Renal cortical epithelial cell (primary cell): ENCODE results near the gene NCBP3. TPM values are rescaled to one million over a fixed set of nuclear protein-coding genes. Genes with fewer than 3 reads are reported as not detected.

Experiments used
- DNase-seq: peaks from one replicate; pipeline ENCODE4 v3.0.0-alpha.2; 2011; ENCODE audit warnings: low read depth
- total RNA-seq: library from RNA; depleted of rRNA; stranded (reverse); fragments of >200 nt; gene quantifications from 2 replicates; pipeline ENCODE4 v1.2.3, GENCODE V29; 2014

NCBP3 gene, protein sequence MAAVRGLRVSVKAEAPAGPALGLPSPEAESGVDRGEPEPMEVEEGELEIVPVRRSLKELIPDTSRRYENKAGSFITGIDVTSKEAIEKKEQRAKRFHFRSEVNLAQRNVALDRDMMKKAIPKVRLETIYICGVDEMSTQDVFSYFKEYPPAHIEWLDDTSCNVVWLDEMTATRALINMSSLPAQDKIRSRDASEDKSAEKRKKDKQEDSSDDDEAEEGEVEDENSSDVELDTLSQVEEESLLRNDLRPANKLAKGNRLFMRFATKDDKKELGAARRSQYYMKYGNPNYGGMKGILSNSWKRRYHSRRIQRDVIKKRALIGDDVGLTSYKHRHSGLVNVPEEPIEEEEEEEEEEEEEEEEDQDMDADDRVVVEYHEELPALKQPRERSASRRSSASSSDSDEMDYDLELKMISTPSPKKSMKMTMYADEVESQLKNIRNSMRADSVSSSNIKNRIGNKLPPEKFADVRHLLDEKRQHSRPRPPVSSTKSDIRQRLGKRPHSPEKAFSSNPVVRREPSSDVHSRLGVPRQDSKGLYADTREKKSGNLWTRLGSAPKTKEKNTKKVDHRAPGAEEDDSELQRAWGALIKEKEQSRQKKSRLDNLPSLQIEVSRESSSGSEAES
- 21.4 and 35.5 TPM in 2 replicates for total RNA-seq

DNA sequence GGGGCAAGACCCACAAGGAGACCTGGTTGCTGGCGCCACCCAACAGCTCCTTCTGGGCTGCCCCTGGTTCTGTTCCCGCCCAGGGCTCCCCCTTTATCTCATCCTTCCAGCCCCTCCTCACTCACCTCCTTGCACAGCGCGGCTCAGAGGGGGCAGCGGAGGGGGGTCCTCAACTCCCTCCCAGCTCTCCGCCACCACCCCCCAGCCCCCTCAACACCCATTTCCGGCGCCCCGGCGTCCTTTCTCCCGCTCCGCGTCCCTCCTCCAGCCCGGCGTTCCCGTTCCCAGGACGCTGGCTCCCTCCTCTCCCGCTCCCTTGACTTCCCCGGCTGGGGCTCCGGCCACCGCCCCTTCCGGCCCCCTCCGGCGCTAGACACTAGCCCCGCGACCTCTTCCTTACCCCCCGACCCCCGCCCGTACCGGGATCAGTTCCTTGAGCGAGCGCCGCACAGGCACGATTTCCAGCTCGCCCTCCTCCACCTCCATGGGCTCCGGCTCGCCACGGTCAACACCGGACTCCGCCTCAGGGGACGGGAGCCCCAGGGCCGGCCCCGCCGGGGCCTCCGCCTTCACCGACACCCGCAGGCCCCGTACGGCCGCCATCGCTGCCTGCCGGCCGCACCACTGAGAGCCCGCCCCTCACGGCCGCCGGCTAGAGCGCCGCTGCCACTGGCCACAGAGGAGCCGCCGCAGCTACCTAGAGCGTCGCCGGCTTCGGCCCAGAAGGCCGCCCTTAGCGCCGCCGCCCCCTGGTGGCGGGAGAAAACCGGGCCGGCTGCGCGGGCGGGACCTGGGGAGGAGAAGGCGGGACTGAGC lies at the start of gene NCBP3:
Gene NCBP3 (minus strand): TSS at position 626 of the 816 bp plus-strand sequence. CDS start 23 bp downstream, at position 603.
- DNase-seq, result no peak

DNA sequence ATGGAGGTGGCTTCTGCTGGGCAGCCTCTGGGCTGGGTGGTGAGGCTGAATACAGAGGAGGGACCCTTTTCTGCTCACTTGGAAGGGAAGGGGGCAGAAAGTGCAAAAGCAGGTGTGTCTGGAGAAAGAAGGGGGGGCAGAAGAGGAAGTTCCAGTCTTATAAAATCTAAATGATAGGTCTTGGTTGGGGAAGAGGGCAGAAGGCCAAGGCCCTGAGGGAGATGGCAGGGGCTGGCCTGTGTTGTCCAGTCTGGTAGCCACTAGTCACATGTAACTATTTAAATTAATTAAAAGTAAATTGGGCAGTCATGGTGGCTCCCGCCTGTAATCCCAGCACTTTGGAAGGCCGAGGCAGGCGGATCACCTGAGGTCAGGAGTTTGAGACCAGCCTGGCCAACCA lies 49.3 kb upstream of the NCBP3 start:
- DNase-seq, result no peak

DNA sequence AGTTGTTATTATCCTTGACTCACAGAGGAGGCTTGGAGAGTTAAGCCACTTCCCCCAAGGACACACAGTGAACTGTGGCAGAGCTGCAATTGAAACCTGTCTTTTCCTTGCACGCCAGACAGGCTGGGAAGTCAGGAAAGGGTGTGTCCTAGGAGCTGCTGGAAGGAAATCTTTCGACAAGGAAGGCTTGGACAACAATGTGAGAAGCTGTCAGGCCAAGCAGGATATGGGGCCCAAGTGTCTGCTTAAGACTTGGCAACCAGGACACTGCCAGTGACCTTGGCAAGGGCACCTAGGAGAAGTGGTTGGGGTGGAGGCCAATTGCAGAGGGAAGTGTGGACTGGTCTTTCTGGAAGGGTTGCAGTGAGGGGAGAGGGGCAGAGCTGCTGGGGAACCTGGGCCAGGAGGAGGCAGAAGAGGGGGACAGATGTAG lies 48.9 kb upstream of the NCBP3 start:
- DNase-seq, result peak; percentile 75

DNA sequence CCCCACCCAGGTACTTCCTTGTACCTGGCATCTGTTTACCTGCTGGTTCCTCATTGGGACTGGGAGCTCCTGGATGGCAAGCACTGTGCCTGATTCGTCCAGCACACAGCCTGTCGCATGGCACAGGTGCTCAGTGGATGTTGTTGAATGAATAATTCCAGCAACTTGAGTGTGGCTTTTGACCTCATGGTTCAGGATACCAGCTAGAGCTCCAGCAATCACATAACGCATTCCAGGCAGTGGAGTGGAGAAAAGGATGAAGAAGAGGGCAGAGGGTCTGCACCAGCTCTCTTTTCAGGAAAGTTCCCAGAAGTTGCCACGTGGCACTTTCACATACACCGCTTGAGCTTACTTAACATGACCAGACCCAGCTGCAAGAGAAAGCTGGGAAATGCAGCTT lies 48.1 kb upstream of the NCBP3 start:
- DNase-seq, result no peak

DNA sequence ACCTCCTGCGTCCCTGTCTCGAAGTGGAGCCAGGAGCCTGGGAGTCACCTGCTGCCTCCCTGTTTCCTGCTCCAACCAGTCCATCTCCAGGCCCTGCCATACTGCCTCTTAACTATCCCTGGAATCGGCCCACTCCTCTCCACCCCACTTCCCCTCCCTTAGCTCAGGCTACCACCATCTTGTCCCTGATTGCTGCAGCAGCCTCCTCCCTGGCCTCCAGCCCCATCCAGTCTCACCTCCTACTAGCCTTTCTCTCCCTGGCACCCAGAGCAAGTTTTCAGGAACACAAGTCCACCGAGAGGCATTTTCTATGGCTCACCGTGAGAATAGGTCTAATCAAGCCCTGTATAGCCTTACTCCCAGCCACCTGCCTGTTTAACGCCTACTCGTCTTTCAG lies 47.7 kb upstream of the NCBP3 start:
- no peak for DNase-seq

DNA sequence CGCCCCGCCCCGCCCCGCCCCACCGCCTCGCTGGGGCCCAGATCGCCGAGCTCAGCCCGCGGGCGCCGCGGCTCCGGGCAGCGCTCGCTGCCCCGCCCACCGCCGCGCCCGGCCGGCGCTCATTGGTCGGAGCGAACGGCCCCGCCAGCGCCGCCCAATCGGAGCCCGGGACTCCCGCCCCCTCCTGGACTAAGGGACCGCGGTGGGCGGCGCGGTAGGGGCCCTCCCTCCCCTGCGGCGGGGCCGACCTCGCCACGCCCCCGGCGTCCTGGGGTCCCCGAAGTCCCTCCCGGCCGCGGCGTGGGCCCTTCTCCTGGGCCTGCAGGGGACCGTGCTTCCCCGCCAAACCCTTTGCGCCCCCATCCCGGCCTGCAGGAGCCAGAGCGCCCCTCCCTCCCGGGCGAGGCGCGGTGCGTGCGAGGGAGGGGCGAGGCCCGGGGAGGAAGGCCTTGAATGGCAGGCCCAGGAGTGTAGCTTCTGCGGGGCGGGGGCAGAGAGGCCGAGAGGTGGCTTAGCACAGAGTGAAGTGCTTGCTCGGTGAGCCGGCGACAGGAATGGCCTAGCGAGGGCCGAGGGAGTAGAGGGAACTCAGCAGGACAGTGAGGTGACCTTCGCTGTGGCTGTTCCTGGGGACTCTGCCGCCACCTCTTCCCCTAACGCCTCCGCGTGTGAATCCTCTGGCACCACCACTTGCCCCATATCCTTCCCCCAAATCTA lies 47.1 kb upstream of the NCBP3 start, which contains the start of gene CAMKK1:
Gene CAMKK1 (minus strand): TSS at position 51 of the 717 bp plus-strand sequence. CDS start 7,366 bp downstream, outside the sequence.
- DNase-seq, result peak; percentile 27

DNA sequence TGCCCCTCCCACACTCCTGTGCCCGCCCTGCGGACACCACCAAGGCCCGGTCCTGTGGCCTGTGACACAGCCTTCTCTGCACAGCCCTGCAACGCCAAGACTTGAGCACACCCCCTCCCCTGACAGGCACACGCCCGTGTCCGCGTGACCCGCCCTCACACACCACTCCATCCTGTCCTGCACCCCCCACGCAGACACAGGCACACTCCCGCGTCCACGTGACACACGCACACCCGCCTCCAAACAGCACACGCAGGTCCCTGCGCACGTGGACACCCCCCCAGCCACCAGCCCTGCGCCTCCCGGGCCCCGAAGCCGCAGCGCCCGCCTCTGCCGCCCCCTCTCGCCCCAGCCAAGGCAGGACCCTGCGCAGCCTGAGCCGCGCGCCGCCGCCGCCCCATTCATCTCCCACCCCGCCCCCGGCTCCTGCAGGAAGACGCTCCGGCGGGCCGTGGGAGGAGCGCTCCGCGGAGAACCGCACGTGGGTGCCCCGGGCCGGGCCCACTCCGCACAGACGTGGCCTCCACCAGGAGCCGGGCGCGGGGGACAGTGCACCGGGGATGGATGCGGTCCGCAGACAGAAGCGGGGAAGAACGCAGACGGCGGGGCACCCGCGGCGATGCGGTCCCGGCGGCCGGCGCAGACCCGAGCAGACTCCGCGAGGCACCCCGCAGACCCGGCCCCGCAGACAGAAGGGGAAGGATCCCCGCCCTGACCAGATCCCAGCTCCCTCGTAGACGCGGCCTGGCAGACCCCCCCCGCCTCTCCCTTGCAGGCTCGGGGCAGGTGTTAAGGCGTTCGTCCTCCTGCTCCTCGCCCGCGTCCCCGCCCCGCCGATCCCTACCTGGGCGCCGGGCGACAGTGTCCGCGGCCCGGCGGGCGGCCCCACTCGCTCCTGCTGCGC lies 46.3 kb upstream of the NCBP3 start:
- DNase-seq, result peak; percentile 50

DNA sequence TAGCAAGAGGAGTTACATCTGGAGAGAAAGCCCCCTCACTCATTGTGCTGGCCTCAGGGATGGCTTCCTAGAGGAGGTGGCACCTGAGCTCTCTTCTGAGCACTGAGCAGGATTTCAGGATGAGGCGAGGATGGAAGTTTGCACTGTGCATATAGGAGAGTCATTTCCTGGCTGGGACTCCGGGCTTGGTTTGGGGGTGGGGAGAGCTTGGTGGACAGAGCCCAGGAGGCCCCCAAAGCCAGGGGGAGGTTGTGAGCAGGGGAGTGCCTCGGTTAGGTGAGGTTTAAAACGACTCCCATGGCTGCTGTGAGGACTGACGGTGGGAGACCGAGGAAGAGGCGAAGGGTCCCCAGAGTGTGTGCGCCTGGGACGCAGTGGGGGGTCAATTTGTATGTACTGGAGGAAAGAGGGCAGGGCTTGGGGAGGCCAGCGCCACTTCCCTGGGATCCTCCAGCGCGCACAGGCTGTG lies 45.6 kb upstream of the NCBP3 start:
- DNase-seq, result no peak

DNA sequence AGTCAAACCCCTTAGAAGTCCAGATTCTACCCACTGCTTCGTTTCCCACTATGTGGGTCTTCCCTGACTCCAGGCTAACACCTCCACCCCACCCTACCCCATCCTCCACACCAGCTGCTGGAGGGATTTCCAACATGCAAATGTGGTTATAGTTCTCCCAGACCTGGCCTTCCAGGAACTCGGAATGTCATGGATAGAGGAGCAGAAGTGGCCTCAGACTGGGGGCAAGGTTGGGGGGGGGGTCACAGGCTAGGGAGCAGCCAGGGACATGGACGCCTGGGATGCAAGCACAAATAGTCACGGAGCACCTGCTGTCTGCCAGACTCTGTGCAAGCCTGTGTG lies 44.8 kb upstream of the NCBP3 start:
- DNase-seq, result peak; percentile 31

DNA sequence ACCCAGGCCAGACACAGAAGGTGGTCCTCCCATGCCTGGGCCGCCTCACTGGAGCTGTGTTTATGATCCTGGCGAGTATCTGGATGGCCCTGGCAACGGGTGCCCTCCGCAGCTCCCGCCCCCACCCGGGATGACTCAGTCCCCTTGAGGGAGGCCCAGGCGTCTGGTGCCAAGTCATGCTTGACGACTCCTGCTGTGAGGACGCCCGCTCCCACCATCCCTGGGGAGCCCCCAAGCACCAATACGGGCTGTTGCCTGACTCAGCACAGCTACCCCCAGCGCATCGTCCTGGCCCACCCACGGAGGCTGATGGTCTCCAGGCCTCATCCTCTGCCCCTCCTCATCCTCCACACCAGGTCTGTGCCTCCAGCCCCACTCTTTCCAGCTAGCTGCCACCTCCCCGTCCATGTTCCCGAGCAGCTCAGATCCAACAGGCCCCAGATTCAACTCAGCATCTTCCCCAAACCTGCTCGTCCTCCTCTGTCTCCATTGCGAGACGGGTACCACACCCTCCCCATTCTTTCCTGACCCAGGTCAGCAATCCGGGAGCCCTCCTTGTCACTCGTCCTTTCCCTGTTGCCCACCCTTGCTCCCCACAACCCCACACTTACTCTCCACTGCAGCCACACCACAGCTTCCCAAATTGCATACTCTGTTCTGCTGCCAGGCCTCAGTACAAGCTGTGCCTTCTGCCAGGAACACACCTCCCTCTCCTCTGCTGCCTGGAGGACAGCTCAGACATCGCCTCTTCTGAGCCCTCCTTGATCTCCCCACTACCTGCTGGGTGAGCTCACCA lies 44.2 kb upstream of the NCBP3 start:
- peak; percentile 90 for DNase-seq

DNA sequence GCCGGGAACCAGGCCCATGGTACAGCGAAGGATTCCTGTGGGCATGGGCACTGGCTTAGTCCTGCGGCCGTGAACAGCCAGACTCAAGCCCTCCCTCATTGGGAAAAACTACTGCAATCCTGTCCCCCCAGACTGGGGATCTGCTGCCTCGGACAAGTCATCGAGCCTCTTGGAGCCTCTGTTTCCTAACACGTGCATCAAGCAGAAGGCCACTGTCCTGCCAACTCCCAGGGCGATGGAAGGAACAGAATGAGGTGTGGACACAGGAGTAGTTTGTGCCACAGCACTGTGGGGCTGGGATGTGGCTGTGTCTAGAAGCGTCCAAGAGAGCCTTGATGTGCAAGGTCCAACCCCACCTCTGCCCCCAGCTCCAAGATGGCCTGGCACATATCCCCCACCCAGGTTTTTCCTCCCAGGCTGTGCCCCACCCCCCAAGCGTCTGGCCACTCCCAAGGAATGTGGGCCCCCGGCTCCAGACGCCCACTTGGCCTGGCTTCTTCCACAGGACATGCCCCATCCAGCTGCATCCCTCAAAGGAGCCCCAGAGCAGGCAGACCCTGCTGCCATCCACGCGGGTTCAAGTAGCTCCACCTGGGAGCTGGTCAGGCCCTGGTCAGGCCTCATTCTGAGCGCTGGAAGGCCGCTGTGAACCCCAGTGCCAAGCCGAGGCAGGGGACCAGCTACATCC lies 43.4 kb upstream of the NCBP3 start:
- DNase-seq, result no peak

DNA sequence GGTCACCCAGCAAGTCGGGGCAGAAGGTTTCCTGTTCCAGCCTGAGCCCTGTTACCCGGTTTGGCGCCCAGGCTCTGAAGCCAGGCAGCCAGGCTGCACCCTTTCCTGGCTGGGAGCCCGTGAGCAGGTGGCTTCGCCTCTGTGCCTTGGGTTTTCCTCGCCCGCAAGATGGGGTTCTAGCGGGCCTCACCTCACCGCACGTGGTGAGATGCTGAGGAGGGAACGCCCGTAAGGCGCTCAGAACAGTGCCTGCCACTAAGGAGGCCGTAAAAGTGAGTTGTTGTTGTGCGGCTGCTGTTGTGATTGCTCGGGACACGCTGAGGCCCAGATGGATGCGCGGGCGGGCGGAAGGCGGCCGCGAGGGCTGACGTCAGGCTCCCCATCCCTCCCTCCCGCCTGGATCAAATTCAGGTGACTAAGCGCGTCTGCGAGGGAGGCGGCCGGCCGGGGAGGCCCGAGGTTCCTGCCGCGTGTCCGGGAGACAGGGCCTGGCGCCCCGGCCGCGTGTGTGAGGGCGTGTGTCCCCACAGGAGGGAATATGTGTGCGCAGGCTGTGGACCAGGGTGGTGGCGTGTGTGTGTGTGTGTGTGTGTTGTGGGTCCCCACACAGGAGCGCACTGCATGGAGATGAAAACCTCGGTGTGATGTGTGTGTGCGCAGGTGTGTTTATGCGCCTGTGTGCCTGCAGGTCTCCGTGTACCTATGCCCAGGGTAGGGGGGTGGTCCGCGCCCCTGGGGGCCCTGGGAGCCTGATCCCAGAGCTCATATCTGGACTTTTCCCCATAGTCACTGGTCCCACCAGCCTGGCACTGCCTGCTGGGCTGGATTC lies 42.5 kb upstream of the NCBP3 start:
- DNase-seq, result peak; percentile 83

DNA sequence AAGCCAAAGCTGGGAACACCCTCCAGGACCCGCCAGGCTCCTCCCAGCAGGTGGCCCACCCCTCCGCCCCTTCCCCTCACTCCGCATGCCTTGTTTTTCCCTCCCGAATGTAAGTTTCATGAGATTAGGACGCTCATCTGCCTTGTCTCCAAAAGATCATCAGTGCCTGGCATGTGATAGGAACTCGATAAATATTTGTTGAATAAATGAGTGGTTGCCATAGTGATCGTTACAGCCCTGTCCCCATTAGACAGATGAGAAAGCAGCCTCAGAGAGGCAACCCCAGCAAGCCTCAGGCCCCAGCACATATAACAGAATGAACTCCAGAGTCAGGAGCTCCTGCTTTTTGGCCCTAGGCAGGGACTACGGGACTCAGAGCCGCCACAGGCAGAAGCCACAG lies 41.8 kb upstream of the NCBP3 start:
- DNase-seq, result no peak

DNA sequence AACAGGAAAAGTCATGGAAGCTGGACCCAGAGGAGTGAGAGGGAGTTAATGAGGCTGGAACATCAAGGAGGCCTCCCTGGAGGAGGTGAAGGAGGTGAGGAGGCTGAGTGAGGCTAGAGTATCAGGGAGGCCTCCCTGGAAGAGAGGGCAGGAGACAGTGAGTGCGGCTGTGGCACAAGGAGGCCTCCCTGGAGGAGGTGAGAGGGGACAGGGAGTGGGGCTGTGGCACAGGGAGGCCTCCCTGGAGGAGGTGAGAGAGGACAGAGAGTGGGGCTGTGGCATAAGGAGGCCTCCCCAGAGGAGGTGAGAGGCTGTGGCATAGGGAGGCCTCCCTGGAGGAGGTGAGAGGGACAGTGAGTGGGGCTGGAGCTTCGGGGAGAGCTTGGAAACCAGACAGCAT lies 41.3 kb upstream of the NCBP3 start:
- DNase-seq, result no peak

DNA sequence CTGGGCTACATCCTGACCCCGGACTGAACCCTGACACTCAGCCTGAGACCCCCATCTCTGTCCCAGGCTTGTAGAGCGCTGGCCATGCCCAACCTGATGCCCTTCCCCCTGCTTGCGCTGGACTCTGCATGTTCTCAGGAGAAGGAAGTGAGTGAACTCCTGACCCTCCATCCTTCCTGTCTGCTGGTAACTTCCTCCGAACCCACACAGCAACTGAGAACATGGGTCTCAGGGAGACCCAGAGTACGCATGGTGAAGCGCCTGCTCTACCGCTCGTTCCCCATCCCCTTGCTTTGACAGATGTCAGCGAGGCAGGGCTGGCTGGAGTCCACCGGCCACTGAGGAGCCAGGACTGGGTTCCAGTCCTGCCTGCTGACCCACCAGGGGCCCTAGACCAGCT lies 40.7 kb upstream of the NCBP3 start:
- DNase-seq, result no peak

DNA sequence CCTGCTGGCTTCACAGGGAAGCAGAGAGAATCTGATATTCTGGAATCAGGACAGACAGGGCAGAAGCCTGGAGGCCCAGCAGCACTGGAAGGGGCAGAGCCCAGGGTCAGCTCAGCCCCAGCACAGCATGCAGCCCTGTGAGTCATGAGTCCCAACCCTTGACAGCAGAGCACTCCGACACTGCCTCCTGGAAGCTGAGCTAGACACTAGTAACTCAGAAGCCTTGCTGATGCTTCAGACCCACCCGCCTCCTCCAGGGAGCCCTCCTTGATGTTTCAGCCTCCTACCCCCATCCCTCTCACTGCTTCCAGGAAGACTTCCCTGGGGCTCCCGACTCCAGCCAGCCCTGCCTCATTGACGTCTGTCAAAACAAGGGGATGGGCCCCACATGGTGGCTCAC lies 39.9 kb upstream of the NCBP3 start:
- peak; percentile 59 for DNase-seq

DNA sequence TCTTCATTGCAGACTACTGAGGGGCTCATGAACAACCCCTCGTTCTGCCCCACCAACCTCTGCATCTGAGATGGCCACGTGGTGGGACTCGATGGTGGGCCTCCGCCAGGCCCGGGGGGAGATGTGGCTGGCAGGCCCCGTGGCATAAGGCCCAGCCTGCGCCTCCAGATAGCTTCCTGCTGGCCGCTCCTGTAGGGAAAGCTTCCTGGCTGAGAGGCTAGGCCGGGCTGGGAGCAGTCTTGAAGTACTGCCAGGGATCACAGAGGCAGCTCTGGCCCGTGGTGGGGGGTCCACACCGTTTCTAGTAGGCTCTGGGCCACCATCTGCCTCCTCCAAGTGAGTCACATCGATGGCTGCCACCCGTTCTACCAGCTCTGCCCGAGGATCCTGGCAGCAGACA lies 39.2 kb upstream of the NCBP3 start:
- DNase-seq, result no peak

DNA sequence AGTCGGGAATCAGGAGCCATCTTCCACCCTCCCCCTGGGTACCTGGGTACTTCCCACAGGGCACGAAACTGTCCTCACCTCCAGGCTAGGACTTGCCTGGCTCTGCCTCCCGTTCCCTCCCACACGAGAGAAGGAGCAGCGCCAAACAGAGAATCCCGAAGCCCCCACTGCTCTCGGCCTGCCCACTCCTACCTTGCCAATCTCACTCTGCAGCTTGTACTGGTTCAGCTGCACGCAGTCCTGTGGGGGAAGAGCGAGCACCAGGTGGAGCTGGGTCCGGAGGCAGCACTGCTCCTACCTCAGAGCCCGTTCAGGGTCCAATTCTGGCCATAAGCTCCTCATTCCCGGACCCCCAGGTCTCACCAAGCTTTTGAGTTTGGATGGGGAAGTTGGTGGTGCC lies 38.1 kb upstream of the NCBP3 start:
- DNase-seq, result no peak
